Breast epithelium (tissue), 4 donors: Measurements from ENCODE around the gene USP17L12. TPM values are rescaled to one million over a fixed set of nuclear protein-coding genes. Genes with fewer than 3 reads are reported as not detected.
A peak's percentile ranks its signal among the peaks of the same experiment; 100 is the strongest.
"Not testable (repeated sequence)": the region's sequence is repeated elsewhere in the genome, so short reads cannot be mapped to it uniquely, and the experiment has no call there.

Source experiments
- DNase-seq, 2 donors: peaks; one replicate each; pipeline ENCODE4 v3.0.0-alpha.2; 2019; ENCODE audit warnings: low spot score in 2 of 2
- H3K27ac ChIP-seq, 2 donors: fragments of 200-600 bp; sonication (generic) in 1 of 2; one replicate each; pipeline ENCODE4 v1.5.1; 2016 to 2019; ENCODE audit warnings: mild to moderate bottlenecking in 1 of 2
- H3K27me3 ChIP-seq, 2 donors: fragments of 200-600 bp; sonication (generic) in 1 of 2; one replicate each; pipeline versions ENCODE4 v1.5.1 to v1.6.0; 2017 to 2019; ENCODE audit warnings: control low read depth in 1 of 2, mild to moderate bottlenecking in 1 of 2
- H3K36me3 ChIP-seq: fragments of 200-600 bp; one replicate; pipeline ENCODE4 v1.5.1; 2019
- H3K4me1 ChIP-seq, 2 donors: fragments of 200-600 bp; sonication (generic); one replicate each; pipeline ENCODE4 v1.5.1; 2016 to 2019; ENCODE audit warnings: control low read depth in 1 of 2
- H3K4me3 ChIP-seq, 3 donors: fragments of 200-600 bp; sonication (generic); 1 replicate in 2 of 3; 2 replicates in 1 of 3; pipeline ENCODE4 v1.5.1; 2016 to 2019; ENCODE audit warnings: mild to moderate bottlenecking in 3 of 3, moderate library complexity in 2 of 3
- H3K9me3 ChIP-seq, 2 donors: fragments of 200-600 bp; sonication (generic) in 1 of 2; one replicate each; pipeline ENCODE4 v1.5.1; 2016 to 2019; ENCODE audit warnings: control low read depth in 1 of 2
- intact Hi-C: fragments of 100-400 bp; cut with DNase I; formaldehyde crosslinking; loops from one replicate; pipeline ENCODE4 v1.15.1; 2023; ENCODE audit warnings: low total_unique reads
- total RNA-seq, 3 donors: library from RNA; depleted of rRNA; stranded (reverse); fragments of >200 nt; gene quantifications; one replicate each; pipeline ENCODE4 v1.1.0, GENCODE V29; 2016

Gene USP17L12
- not detected for total RNA-seq

GRCh38 chr4:9219852-9220251, at the start of gene USP17L12:
Gene USP17L12 (plus strand): TSS chr4:9220152. CDS start chr4:9220152, 0 bp downstream.
- intact Hi-C loops, H3K4me1 ChIP-seq, H3K9me3 ChIP-seq, H3K36me3 ChIP-seq, H3K27me3 ChIP-seq, DNase-seq, H3K27ac ChIP-seq, H3K4me3 ChIP-seq: not testable (repeated sequence)

GRCh38 chr4:9210357-9210756, 9.6 kb upstream of the USP17L12 start, which contains the start of gene USP17L10:
Gene USP17L10 (plus strand): TSS chr4:9210657. CDS start chr4:9210657, 0 bp downstream.
- intact Hi-C loops, DNase-seq, H3K4me3 ChIP-seq: not testable (repeated sequence)

GRCh38 chr4:9214701-9215100, 5.3 kb upstream of the USP17L12 start:
- H3K27me3 ChIP-seq, intact Hi-C loops, H3K4me3 ChIP-seq, H3K36me3 ChIP-seq, H3K27ac ChIP-seq, H3K9me3 ChIP-seq, DNase-seq, H3K4me1 ChIP-seq: not testable (repeated sequence)

More at GRCh38 chr4:9210357-9210756, 9.6 kb upstream of the USP17L12 start, which contains the start of gene USP17L10:
- H3K27ac ChIP-seq, H3K27me3 ChIP-seq, H3K36me3 ChIP-seq, H3K9me3 ChIP-seq, H3K4me1 ChIP-seq: not testable (repeated sequence)

- H3K4me1 ChIP-seq, H3K9me3 ChIP-seq, DNase-seq, H3K36me3 ChIP-seq, intact Hi-C loops, H3K4me3 ChIP-seq, H3K27ac ChIP-seq, H3K27me3 ChIP-seq: not testable (repeated sequence)
Measured at GRCh38 chr4:9215105-9215504, 4.8 kb upstream of the USP17L12 start, which contains the start of gene USP17L11. Gene USP17L11 (plus strand): TSS chr4:9215405. CDS start chr4:9215405, 0 bp downstream.

GRCh38 chr4:9224596-9224995, 4.6 kb downstream of the USP17L12 start, which contains the start of gene USP17L13:
Gene USP17L13 (plus strand): TSS chr4:9224896. CDS start chr4:9224896, 0 bp downstream.
- H3K9me3 ChIP-seq, H3K4me3 ChIP-seq, H3K27ac ChIP-seq, H3K36me3 ChIP-seq, DNase-seq, H3K4me1 ChIP-seq, intact Hi-C loops, H3K27me3 ChIP-seq: not testable (repeated sequence)

- H3K4me1 ChIP-seq, DNase-seq, H3K4me3 ChIP-seq, H3K9me3 ChIP-seq, H3K27me3 ChIP-seq, H3K27ac ChIP-seq, intact Hi-C loops, H3K36me3 ChIP-seq: not testable (repeated sequence)
Measured at GRCh38 chr4:9230249-9230648, 10.3 kb downstream of the USP17L12 start.

- intact Hi-C loops, H3K36me3 ChIP-seq, H3K4me1 ChIP-seq, H3K27ac ChIP-seq, H3K27me3 ChIP-seq, H3K4me3 ChIP-seq, H3K9me3 ChIP-seq, DNase-seq: not testable (repeated sequence)
Measured at GRCh38 chr4:9234085-9234484, 14.1 kb downstream of the USP17L12 start, which contains the start of gene USP17L15. Gene USP17L15 (plus strand): TSS chr4:9234385. CDS start chr4:9234385, 0 bp downstream.

- H3K27ac ChIP-seq, H3K4me1 ChIP-seq, H3K4me3 ChIP-seq, intact Hi-C loops, H3K9me3 ChIP-seq, H3K27me3 ChIP-seq, H3K36me3 ChIP-seq: not testable (repeated sequence)
- peak in 1 of 2 donors; percentile 55 for DNase-seq
Measured at GRCh38 chr4:9238461-9238860, 18.5 kb downstream of the USP17L12 start.

- H3K27ac ChIP-seq, DNase-seq, H3K9me3 ChIP-seq, H3K4me1 ChIP-seq, H3K36me3 ChIP-seq, intact Hi-C loops, H3K4me3 ChIP-seq, H3K27me3 ChIP-seq: not testable (repeated sequence)
Measured at GRCh38 chr4:9243579-9243978, 23.6 kb downstream of the USP17L12 start, which contains the start of gene USP17L17. Gene USP17L17 (plus strand): TSS chr4:9243879. CDS start chr4:9243879, 0 bp downstream.

- H3K4me3 ChIP-seq, H3K27me3 ChIP-seq, H3K27ac ChIP-seq, intact Hi-C loops, H3K4me1 ChIP-seq, H3K36me3 ChIP-seq, H3K9me3 ChIP-seq: not testable (repeated sequence)
- DNase-seq, result peak; percentile 16 to 65
Measured at GRCh38 chr4:9247953-9248680, 28.2 kb downstream of the USP17L12 start, which contains the start of gene USP17L18. Gene USP17L18 (plus strand): TSS chr4:9248630. CDS start chr4:9248630, 0 bp downstream.

- H3K27me3 ChIP-seq, H3K36me3 ChIP-seq, DNase-seq, H3K4me3 ChIP-seq, H3K9me3 ChIP-seq, H3K4me1 ChIP-seq, H3K27ac ChIP-seq, intact Hi-C loops: not testable (repeated sequence)
Measured at GRCh38 chr4:9253078-9253477, 33.1 kb downstream of the USP17L12 start, which contains the start of gene USP17L19. Gene USP17L19 (plus strand): TSS chr4:9253378. CDS start chr4:9253378, 0 bp downstream.

GRCh38 chr4:9257824-9258223, 37.9 kb downstream of the USP17L12 start, which contains the start of gene USP17L20:
Gene USP17L20 (plus strand): TSS chr4:9258124. CDS start chr4:9258124, 0 bp downstream.
- H3K36me3 ChIP-seq, intact Hi-C loops, H3K27ac ChIP-seq, H3K4me1 ChIP-seq, H3K9me3 ChIP-seq, DNase-seq, H3K4me3 ChIP-seq, H3K27me3 ChIP-seq: not testable (repeated sequence)

GRCh38 chr4:9262572-9262971, 42.6 kb downstream of the USP17L12 start, which contains the start of gene USP17L21:
Gene USP17L21 (plus strand): TSS chr4:9262872. CDS start chr4:9262872, 0 bp downstream.
- H3K27ac ChIP-seq, DNase-seq, H3K27me3 ChIP-seq, H3K4me3 ChIP-seq, intact Hi-C loops, H3K9me3 ChIP-seq, H3K36me3 ChIP-seq, H3K4me1 ChIP-seq: not testable (repeated sequence)
